PFSK-1 (cell line): Measurements from ENCODE around the gene TEX44.

Experiments
- POLR2AphosphoS5 ChIP-seq: IDR thresholded peaks from 2 replicates; pipeline ENCODE4 v1.6.1; 2012; ENCODE audit warnings: low read depth, mild to moderate bottlenecking, control low read depth, low read length, moderate library complexity
- SIN3A ChIP-seq: IDR thresholded peaks from 2 replicates; pipeline ENCODE4 v1.6.1; 2012; ENCODE audit warnings: mild to moderate bottlenecking, low read length, moderate library complexity, borderline replicate concordance; ENCODE audit not compliant: insufficient read depth
- TAF1 ChIP-seq: IDR thresholded peaks from 2 replicates; pipeline ENCODE4 v1.6.1; 2012; ENCODE audit warnings: low read length, control low read depth, borderline replicate concordance; ENCODE audit not compliant: insufficient read depth

GRCh38 chr2:231545105-231545902 lies 47.4 kb upstream of the TEX44 start:
- TF ChIP-seq POLR2AphosphoS5 (no peak), SIN3A (no peak), TAF1 (no peak)
